ENCODE results near the gene ADAM15.

DNA sequence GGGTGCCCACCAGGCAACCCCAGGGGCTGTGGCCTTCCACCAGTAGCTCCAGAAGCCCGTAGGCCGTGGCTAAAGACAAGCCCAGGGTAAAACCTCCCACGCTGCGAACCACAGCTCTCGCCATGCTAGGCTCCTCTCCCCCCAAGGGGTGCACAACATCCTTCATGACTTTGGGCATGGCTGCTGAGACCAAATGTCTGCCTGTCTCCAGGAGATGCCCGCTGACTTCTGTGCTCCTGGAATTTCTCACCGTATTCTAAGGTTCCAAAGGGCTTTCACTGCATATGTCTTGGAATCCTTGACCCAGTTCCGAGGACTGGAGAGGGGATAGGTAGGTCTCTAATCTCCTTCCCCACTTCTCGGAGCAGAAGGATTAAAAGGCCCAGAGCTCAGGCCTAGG is 17.6 kb upstream of the ADAM15 start, which contains the start of the genes DCST1 and DCST2:
- TF ChIP-seq CTCF (IDR thresholded peaks at IDR 0.05), result no peak
- TF ChIP-seq POLR2AphosphoS5 (IDR thresholded peaks at IDR 0.05), result no peak
- TF ChIP-seq POLR2A (IDR thresholded peaks at IDR 0.05), result no peak
- TF ChIP-seq EP300 (IDR thresholded peaks at IDR 0.05), result no peak

Measured in suprapubic skin (tissue), 4 donors.